Astrocyte of the spinal cord (primary cell): ENCODE results near the gene UBXN10.

Experiments
- DNase-seq: peaks from one replicate; pipeline ENCODE4 v3.0.0; 2011; ENCODE audit warnings: low read depth, low spot score
- H3K4me3 ChIP-seq: 2 replicates; pipeline ENCODE4 v1.5.1; 2011; ENCODE audit warnings: low read depth, mild to moderate bottlenecking, low read length, moderate library complexity
- in situ Hi-C: cut with HindIII; loops from 2 replicates; pipeline ENCODE4 v1.10.0; 2017; ENCODE audit warnings: low sequenced_read_pairs
- TF ChIP-seq, protein P1 (sequence below): IDR thresholded peaks from 2 replicates; pipeline ENCODE4 v1.5.1; 2012; ENCODE audit warnings: low read depth, mild to moderate bottlenecking, low read length, inconsistent platforms

UBXN10 gene, protein sequence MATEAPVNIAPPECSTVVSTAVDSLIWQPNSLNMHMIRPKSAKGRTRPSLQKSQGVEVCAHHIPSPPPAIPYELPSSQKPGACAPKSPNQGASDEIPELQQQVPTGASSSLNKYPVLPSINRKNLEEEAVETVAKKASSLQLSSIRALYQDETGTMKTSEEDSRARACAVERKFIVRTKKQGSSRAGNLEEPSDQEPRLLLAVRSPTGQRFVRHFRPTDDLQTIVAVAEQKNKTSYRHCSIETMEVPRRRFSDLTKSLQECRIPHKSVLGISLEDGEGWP

DNA sequence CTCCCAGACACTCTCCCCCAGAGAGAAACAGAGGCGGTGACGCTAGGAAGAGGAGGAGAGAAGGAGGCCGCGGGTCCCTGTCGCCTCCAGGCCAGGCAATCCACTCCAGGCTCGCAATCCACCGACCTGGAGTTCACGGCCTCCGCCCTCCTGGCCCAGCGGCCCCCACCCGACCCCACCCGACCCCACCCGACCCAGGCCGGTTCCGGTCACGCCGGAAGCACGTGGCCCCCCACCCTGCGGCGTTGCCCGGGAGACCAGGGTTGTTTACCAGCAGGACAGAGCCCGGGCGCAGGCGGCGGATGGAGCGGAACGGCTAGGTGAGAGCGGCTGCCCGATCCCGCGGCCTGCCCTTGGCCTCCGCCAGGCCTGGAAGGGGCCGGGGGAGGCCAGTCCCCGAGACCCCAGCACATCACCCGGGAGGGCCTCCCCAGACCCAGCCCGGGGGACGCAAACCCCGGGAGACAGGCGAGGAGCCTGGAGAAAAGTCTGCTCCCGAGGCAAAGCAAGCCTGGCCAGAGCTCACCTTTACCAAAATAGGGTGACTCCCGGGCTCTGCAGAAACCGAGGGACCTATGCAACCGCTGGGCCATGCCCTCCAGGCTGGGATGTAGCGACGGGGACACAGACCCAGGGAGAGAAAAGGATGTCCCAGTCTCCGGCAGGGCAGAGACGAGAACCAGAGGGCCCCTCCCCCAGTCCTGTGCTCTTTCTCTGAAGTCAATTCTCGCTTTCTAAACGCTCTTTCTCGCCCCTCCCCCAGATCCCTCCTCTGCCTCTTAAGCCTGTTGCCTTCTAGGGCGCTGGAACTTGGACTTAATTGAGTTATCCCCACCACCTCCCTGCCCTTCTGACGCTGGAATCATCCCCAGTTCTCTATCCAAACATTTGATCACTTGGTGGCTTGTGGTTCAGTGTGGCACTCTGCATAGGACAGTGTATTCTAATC lies at the start of gene UBXN10, which contains the start of gene PLA2G2C:
TSS of gene UBXN10 (plus strand) at position 263 of the 949 bp plus-strand sequence. CDS start 4,466 bp downstream, outside the sequence.
TSS of gene PLA2G2C (minus strand) at position 685 of the 949 bp plus-strand sequence. CDS start 9,155 bp downstream, outside the sequence.
- TF ChIP-seq, protein P1, sequence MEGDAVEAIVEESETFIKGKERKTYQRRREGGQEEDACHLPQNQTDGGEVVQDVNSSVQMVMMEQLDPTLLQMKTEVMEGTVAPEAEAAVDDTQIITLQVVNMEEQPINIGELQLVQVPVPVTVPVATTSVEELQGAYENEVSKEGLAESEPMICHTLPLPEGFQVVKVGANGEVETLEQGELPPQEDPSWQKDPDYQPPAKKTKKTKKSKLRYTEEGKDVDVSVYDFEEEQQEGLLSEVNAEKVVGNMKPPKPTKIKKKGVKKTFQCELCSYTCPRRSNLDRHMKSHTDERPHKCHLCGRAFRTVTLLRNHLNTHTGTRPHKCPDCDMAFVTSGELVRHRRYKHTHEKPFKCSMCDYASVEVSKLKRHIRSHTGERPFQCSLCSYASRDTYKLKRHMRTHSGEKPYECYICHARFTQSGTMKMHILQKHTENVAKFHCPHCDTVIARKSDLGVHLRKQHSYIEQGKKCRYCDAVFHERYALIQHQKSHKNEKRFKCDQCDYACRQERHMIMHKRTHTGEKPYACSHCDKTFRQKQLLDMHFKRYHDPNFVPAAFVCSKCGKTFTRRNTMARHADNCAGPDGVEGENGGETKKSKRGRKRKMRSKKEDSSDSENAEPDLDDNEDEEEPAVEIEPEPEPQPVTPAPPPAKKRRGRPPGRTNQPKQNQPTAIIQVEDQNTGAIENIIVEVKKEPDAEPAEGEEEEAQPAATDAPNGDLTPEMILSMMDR, result no peak
- H3K4me3 ChIP-seq, result no peak within 1 kb of the TSS
- no peak for DNase-seq
- in situ Hi-C loops, result no loop called here

DNA sequence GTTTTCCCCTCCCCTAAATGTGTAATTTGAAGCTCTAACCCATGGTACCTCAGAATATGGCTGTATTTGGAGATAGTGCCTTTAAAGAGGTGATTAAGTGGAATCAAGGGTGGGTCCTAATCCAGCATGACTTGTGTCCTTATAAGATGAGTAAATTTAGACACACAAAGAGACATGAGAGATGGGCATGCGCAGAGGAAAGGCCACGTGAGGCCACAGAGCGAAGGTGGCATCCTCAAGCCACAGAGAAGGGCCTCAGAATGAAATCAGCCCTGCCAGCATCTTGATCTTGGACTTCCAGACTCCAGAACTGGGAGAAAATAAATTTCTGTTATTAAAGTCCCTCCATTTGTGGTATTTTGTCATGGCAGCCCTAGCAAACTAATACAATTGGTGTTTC lies 49.6 kb upstream of the UBXN10 start:
- DNase-seq, result no peak
- in situ Hi-C loops, result no loop called here

DNA sequence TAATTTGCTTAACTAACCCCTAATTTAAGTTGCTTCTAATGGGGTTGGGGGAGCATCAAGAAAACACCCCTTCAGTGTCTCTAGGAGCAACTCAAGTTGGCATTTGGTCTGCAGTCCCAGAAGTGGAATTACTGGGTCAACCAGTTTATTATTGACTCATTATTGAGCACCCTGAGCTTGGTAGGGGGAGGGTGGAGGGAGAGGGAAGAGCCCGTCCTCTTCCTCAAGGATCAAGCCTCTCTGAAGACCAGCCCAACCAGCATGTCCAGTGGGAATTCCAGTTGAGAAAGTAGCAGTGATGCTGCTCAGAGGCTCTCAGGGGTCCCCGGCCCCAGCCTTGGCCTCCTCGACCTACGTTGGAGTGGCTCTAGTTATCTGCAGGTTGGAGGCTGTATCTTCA lies 48.8 kb upstream of the UBXN10 start:
- DNase-seq, result no peak
- in situ Hi-C loops, result no loop called here
- TF ChIP-seq, protein P1, result no peak
- no peak overlapping the region for H3K4me3 ChIP-seq

More for the DNA sequence above, 49.6 kb upstream of the UBXN10 start:
- TF ChIP-seq, protein P1, result no peak
- no peak overlapping the region for H3K4me3 ChIP-seq

DNA sequence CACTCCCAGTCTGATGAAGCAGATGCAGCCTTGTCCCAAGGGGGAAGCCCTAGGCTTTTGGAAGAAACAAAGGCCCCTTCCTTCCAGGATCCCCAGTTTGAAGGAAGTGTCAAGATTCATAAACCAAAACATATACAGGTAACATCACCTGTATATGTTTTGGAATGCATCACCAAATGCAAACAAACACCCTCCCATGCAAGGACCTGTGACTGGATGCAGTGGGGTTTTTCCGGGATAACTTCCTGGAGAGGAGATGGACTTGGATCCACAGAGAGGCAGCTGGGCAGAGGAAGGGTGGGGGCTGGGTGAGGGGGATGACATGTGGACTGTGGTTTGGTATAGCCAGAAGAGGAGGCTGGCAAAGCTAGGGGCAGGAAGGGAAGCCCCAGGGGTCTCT lies 48.3 kb upstream of the UBXN10 start:
- in situ Hi-C loops, result no loop called here
- TF ChIP-seq, protein P1, result no peak
- DNase-seq, result no peak
- no peak overlapping the region for H3K4me3 ChIP-seq

DNA sequence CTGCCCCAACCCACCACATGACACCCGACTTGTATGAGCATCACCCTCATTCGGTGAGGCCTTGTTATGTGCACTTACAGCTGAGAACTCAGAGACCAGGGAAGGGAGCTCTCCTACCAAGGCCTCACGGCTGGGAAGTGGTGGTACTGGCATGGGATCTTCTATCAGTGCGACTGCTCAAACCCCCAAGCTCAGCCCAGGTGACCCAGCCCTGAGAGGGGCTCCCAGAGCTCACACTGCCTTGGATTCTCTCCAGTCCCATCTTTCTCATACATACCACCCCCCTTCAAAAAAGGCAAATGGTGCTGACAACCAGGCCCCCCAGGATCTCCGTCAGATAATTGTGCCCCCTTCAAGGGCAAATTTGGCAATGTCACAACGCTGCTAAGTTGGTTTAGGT lies 47.5 kb upstream of the UBXN10 start:
- in situ Hi-C loops, result no loop called here
- TF ChIP-seq, protein P1, result no peak
- DNase-seq, result no peak
- H3K4me3 ChIP-seq, result no peak overlapping the region

DNA sequence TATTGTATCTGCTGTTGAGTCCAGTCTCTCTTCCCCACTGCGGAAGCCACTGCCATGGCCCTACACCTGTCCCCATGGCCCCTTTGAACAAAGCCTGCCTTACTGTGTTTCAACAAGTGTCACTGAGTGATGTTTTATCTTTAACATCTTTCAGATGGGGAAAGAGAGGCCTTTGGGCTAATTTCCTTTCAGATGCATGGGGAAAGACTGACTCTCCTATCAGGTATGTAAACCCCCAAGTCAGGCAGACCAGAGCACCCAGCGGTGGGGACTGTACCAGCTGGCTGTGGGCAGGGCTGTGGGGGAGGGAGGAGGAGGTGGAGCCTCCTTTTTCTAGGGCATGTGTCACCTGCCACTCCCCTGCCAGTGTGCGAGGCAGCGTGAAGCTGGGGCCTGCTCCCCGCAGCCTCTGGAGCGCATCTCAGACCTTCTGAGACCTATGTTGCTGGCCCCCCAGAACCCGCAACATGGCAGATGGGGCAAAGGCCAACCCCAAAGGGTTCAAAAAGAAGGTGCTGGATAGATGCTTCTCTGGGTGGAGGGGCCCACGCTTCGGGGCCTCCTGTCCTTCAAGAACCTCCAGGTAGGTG lies 46.8 kb upstream of the UBXN10 start, which contains the start of gene PLA2G2F:
TSS of gene PLA2G2F (plus strand) at position 363 of the 590 bp plus-strand sequence. CDS start at position 468, 105 bp downstream.
- in situ Hi-C loops, result no loop called here
- DNase-seq, result no peak
- H3K4me3 ChIP-seq, result no peak within 1 kb of the TSS
- TF ChIP-seq, protein P1, result no peak
